K562 (cell line): ENCODE measurements around the gene SLC1A2. TPM values are rescaled to one million over a fixed set of nuclear protein-coding genes. Genes with fewer than 3 reads are reported as not detected.

ENCODE experiments used
- C11orf30 ChIP-seq: fragments of 450-650 bp; IDR thresholded peaks from 2 replicates; pipeline ENCODE4 v1.6.1; 2016; ENCODE audit warnings: low read depth, mild to moderate bottlenecking
- COPS2 ChIP-seq: fragments of 450-650 bp; conservative IDR thresholded peaks from 2 replicates; pipeline ENCODE4 v1.6.1; 2016; ENCODE audit warnings: mild to moderate bottlenecking, moderate library complexity
- CREB3 ChIP-seq: fragments of 450-650 bp; conservative IDR thresholded peaks from 2 replicates; pipeline ENCODE4 v1.6.1; 2016; ENCODE audit warnings: missing genetic modification characterization, low read depth, mild to moderate bottlenecking, missing compliant biosample characterization, moderate library complexity
- MAZ ChIP-seq, 2 experiments: fragments of 450-650 bp in 1 of 2; sonication (generic) in 1 of 2; formaldehyde crosslinking; IDR thresholded peaks in 1 of 2; conservative IDR thresholded peaks in 1 of 2; 2 replicates each; pipeline versions ENCODE4 v1.4.0 to v1.5.0; 2020; ENCODE audit warnings: mild to moderate bottlenecking in 1 of 2, missing genetic modification reagents in 1 of 2
- NBN ChIP-seq: fragments of 450-650 bp; IDR thresholded peaks from 2 replicates; pipeline ENCODE4 v1.6.1; 2016; ENCODE audit warnings: low read depth, mild to moderate bottlenecking
- PHF8 ChIP-seq: fragments of 200-600 bp; sonication (generic); IDR thresholded peaks from 2 replicates; pipeline ENCODE4 v1.6.1; 2012; ENCODE audit warnings: mixed run types, mild to moderate bottlenecking, inconsistent platforms, low read length, moderate library complexity, borderline replicate concordance
- RFX1 ChIP-seq: fragments of 450-650 bp; IDR thresholded peaks from 2 replicates; pipeline ENCODE4 v1.6.1; 2016; ENCODE audit warnings: mild to moderate bottlenecking, moderate library complexity
- SMAD2 ChIP-seq: fragments of 150-350 bp; IDR thresholded peaks from 2 replicates; pipeline ENCODE4 v1.6.1; 2014; ENCODE audit warnings: low read depth, mild to moderate bottlenecking, low read length
- SMC3 ChIP-seq: conservative IDR thresholded peaks from 2 replicates; pipeline ENCODE4 v1.6.1; 2011; ENCODE audit warnings: low read depth, low read length, improper control_type of control experiment; ENCODE audit not compliant: insufficient read depth
- TBL1XR1 ChIP-seq, 2 experiments: IDR thresholded peaks; 2 replicates each; pipeline ENCODE4 v1.6.1; 2012; ENCODE audit warnings: improper control_type of control experiment in 2 of 2, low read length in 2 of 2, mild to moderate bottlenecking in 1 of 2
- TCFL5 ChIP-seq: fragments of 250-450 bp; sonication (Bioruptor Pico); conservative IDR thresholded peaks from 2 replicates; pipeline ENCODE4 v1.6.1; 2021; ENCODE audit warnings: mild to moderate bottlenecking, moderate library complexity, matching md5 sums
- TEAD1 ChIP-seq, 2 experiments: fragments of 450-650 bp in 1 of 2; sonication (generic) in 1 of 2; formaldehyde crosslinking; IDR thresholded peaks; 2 replicates each; pipeline versions ENCODE4 v1.4.0 to v1.8.0; 2020 to 2022; ENCODE audit warnings: mild to moderate bottlenecking in 2 of 2, missing genetic modification reagents in 1 of 2
- ZNF408 ChIP-seq: fragments of 250-450 bp; sonication (Bioruptor Pico); IDR thresholded peaks from 2 replicates; pipeline ENCODE4 v1.4.0; 2020; ENCODE audit warnings: low read depth, mild to moderate bottlenecking, moderate library complexity
- polyA plus RNA-seq, 8 experiments: library from polyadenylated mRNA; depleted of rRNA in 4 of 8; stranded (reverse) in 5 of 8; unstranded in 3 of 8; fragments of >200 nt; fragmentation: Nextera tagmentation in 2 of 8; fragmentation: Illumina TruSeq in 1 of 8; extraction: Ambion mirVana in 2 of 8; extraction: Trizol in 1 of 8; gene quantifications; 2 replicates each; pipeline versions ENCODE4 v1.2.1 to v1.2.3, GENCODE V29; 2011 to 2014; ENCODE audit warnings: inconsistent platforms in 1 of 8, missing spikeins in 1 of 8
- total RNA-seq, 7 experiments: library from RNA; depleted of rRNA in 6 of 7; stranded (reverse); fragments of >200 nt in 6 of 7; fragmentation: Illumina TruSeq in 2 of 7; extraction: Trizol in 2 of 7; gene quantifications; 2 replicates each; pipeline versions ENCODE4 v1.2.1 to v1.2.3, GENCODE V29; 2011 to 2021; ENCODE audit warnings: low replicate concordance in 1 of 7
- TF ChIP-seq, protein P1 (sequence below): sonication (generic); formaldehyde crosslinking; IDR thresholded peaks from 2 replicates; pipeline ENCODE4 v1.8.1; 2023; ENCODE audit warnings: mild to moderate bottlenecking, missing genetic modification reagents
- TF ChIP-seq, protein P2 (sequence below), 3 experiments: fragments of 200-800 bp in 1 of 3; fragments of 250-450 bp in 1 of 3; fragments of 450-650 bp in 1 of 3; sonication (Bioruptor Pico) in 1 of 3; sonication (Bioruptor generic) in 1 of 3; formaldehyde crosslinking in 1 of 3; IDR thresholded peaks; 2 replicates each; pipeline versions ENCODE4 v1.6.1 to v1.8.0; 2016 to 2022; ENCODE audit warnings: mild to moderate bottlenecking in 2 of 3, missing genetic modification characterization in 2 of 3, missing compliant biosample characterization in 1 of 3, moderate library complexity in 1 of 3
- TF ChIP-seq, protein P3 (sequence below): fragments of 450-650 bp; IDR thresholded peaks from 2 replicates; pipeline ENCODE4 v1.6.1; 2016; ENCODE audit warnings: missing biosample characterization, missing genetic modification characterization

Gene SLC1A2
- total and polyA plus RNA-seq, 9 of the 15 experiments (the other 6 are each of a cell fraction or from before 2014, with no cell fraction given), result 0.03 to 0.07 (median 0.04) TPM; not detected in 5

GRCh38 chr11:35337136-35337913 lies 82.0 kb downstream of the SLC1A2 start (continued):
- TF ChIP-seq PHF8, result no peak
- peak in 1 of 2 experiments; percentile 84; a peak in 2 of 4 replicates for TF ChIP-seq TEAD1 (CRISPR knock-in tag; IDR thresholded peaks at IDR 0.05)
- TF ChIP-seq MAZ (CRISPR knock-in tag; conservative IDR thresholded peaks at IDR 0.05 in 1 of 2, IDR thresholded peaks at IDR 0.05 in 1 of 2), result peak in 1 of 2 experiments; percentile 64; a peak in 2 of 4 replicates
- TF ChIP-seq TBL1XR1 (IDR thresholded peaks at IDR 0.05; ENCODE audit: low read length in 2 of 2), result no peak
- TF ChIP-seq ZNF408 (CRISPR knock-in tag), result no peak
- TF ChIP-seq SMAD2, result no peak
- TF ChIP-seq CREB3, result 0 out of 2 replicates have a peak, but pooled peaks have one; percentile 69
- TF ChIP-seq C11orf30, result peak; percentile 43; the same call in 1 of the 2 replicates
- TF ChIP-seq TCFL5 (CRISPR knock-in tag), result no peak
- TF ChIP-seq, protein P1, sequence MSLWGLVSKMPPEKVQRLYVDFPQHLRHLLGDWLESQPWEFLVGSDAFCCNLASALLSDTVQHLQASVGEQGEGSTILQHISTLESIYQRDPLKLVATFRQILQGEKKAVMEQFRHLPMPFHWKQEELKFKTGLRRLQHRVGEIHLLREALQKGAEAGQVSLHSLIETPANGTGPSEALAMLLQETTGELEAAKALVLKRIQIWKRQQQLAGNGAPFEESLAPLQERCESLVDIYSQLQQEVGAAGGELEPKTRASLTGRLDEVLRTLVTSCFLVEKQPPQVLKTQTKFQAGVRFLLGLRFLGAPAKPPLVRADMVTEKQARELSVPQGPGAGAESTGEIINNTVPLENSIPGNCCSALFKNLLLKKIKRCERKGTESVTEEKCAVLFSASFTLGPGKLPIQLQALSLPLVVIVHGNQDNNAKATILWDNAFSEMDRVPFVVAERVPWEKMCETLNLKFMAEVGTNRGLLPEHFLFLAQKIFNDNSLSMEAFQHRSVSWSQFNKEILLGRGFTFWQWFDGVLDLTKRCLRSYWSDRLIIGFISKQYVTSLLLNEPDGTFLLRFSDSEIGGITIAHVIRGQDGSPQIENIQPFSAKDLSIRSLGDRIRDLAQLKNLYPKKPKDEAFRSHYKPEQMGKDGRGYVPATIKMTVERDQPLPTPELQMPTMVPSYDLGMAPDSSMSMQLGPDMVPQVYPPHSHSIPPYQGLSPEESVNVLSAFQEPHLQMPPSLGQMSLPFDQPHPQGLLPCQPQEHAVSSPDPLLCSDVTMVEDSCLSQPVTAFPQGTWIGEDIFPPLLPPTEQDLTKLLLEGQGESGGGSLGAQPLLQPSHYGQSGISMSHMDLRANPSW (CRISPR knock-in tag), result no peak
- TF ChIP-seq NBN, result no peak
- no peak for TF ChIP-seq COPS2
- TF ChIP-seq RFX1, result no peak
- TF ChIP-seq, protein P2, sequence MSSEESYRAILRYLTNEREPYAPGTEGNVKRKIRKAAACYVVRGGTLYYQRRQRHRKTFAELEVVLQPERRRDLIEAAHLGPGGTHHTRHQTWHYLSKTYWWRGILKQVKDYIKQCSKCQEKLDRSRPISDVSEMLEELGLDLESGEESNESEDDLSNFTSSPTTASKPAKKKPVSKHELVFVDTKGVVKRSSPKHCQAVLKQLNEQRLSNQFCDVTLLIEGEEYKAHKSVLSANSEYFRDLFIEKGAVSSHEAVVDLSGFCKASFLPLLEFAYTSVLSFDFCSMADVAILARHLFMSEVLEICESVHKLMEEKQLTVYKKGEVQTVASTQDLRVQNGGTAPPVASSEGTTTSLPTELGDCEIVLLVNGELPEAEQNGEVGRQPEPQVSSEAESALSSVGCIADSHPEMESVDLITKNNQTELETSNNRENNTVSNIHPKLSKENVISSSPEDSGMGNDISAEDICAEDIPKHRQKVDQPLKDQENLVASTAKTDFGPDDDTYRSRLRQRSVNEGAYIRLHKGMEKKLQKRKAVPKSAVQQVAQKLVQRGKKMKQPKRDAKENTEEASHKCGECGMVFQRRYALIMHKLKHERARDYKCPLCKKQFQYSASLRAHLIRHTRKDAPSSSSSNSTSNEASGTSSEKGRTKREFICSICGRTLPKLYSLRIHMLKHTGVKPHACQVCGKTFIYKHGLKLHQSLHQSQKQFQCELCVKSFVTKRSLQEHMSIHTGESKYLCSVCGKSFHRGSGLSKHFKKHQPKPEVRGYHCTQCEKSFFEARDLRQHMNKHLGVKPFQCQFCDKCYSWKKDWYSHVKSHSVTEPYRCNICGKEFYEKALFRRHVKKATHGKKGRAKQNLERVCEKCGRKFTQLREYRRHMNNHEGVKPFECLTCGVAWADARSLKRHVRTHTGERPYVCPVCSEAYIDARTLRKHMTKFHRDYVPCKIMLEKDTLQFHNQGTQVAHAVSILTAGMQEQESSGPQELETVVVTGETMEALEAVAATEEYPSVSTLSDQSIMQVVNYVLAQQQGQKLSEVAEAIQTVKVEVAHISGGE (CRISPR knock-in tag; IDR thresholded peaks at IDR 0.05), result peak in 1 of 3 experiments; percentile 66; a peak in 2 of 6 replicates
- TF ChIP-seq, protein P3, sequence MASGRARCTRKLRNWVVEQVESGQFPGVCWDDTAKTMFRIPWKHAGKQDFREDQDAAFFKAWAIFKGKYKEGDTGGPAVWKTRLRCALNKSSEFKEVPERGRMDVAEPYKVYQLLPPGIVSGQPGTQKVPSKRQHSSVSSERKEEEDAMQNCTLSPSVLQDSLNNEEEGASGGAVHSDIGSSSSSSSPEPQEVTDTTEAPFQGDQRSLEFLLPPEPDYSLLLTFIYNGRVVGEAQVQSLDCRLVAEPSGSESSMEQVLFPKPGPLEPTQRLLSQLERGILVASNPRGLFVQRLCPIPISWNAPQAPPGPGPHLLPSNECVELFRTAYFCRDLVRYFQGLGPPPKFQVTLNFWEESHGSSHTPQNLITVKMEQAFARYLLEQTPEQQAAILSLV (tag), result peak; percentile 79
- TF ChIP-seq SMC3, result no peak
